C4-2B (cell line): ENCODE measurements around the gene DNAJC5.

Source experiments
- ZFX ChIP-seq: fragments of 450-650 bp; IDR thresholded peaks from 2 replicates; pipeline ENCODE4 v1.6.1; 2017
- TF ChIP-seq, protein P1 (sequence below): fragments of 450-650 bp; conservative IDR thresholded peaks from 2 replicates; pipeline ENCODE4 v1.5.1; 2017; ENCODE audit warnings: mild to moderate bottlenecking

DNA sequence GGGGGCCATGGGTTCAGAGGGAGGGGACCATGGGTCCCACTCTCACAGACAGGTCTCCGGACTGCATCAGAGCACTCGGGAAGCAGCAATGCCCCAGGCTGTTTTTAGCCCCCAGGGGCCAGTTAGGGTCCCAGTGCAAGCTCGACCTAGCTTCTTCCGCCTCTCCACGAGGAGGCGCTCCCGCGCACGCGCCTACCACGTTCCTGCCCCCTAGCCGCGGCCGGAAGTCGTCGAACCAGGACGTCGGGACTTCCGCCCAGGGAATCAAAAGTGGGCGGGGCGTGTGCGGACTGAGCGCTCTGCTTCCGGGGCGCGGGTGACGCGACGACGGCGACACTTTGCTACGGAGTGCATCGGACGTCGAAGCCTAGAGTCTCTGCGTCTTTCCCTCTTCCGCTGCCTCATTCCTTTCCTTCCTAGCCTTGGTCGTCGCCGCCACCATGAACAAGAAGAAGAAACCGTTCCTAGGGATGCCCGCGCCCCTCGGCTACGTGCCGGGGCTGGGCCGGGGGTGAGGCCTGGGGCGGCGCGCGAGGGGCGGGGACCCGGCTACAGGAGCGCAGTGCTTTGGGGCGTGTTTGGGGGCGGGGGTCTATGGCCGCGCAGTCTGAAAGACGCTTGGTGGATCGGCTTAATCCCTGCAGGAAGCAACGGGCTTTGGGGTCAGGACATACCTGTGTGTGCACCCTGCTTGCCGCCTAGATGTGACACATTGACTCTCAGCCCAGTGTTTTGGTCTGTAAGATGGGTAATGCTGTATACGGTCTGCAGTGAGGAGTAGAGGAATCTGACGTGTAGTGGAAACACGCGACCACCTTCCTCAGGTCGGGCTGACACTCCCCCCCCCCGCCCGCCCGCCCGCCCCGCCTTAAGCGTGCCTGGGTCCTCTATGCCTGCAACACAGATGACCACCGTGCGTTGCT lies 86.1 kb downstream of the DNAJC5 start, which contains the start of gene PRPF6:
- TF ChIP-seq, protein P1, sequence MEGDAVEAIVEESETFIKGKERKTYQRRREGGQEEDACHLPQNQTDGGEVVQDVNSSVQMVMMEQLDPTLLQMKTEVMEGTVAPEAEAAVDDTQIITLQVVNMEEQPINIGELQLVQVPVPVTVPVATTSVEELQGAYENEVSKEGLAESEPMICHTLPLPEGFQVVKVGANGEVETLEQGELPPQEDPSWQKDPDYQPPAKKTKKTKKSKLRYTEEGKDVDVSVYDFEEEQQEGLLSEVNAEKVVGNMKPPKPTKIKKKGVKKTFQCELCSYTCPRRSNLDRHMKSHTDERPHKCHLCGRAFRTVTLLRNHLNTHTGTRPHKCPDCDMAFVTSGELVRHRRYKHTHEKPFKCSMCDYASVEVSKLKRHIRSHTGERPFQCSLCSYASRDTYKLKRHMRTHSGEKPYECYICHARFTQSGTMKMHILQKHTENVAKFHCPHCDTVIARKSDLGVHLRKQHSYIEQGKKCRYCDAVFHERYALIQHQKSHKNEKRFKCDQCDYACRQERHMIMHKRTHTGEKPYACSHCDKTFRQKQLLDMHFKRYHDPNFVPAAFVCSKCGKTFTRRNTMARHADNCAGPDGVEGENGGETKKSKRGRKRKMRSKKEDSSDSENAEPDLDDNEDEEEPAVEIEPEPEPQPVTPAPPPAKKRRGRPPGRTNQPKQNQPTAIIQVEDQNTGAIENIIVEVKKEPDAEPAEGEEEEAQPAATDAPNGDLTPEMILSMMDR: peak; percentile 92
- peak; percentile 93 for TF ChIP-seq ZFX
